ENCODE results near the gene EDC3. TPM values are rescaled to one million over a fixed set of nuclear protein-coding genes. Genes with fewer than 3 reads are reported as not detected.

The EDC3 gene
- total RNA-seq, 2 experiments from 2014 or later, result 54.3 to 55.7 TPM

- H3K27me3 Mint-ChIP-seq, result no peaks in the 10 kb centered on the region
- H3K4me3 Mint-ChIP-seq, result no peak overlapping the region
- H3K9me3 Mint-ChIP-seq, result no peaks in the 10 kb centered on the region
- DNase-seq, result no peak
- H3K4me1 Mint-ChIP-seq, result no peaks in the 10 kb centered on the region
- H3K36me3 Mint-ChIP-seq, result no peaks in the 10 kb centered on the region
- H3K27ac Mint-ChIP-seq, result no peak overlapping the region
Measured at GRCh38 chr15:74584779-74585178, 111.0 kb downstream of the EDC3 start.

GRCh38 chr15:74584204-74584603, 111.6 kb downstream of the EDC3 start:
- Mint-ChIP-seq H3K9me3 (no peaks in the 10 kb centered on the region), H3K4me1 (no peaks in the 10 kb centered on the region), H3K27me3 (no peaks in the 10 kb centered on the region), H3K4me3 (no peak overlapping the region), H3K27ac (no peak overlapping the region), H3K36me3 (no peaks in the 10 kb centered on the region)
- DNase-seq, result no peak

Other genes with a start within 250 kb of the EDC3 start
- gene UBL7, start 234.9 kb downstream of the EDC3 start, total RNA-seq, result 10 to 100 TPM; 56.6 to 56.8 TPM
- gene ARID3B, start 154.8 kb downstream of the EDC3 start, total RNA-seq, result 10 to 100 TPM; 23.4 to 23.5 TPM
- gene CLK3, start 80.2 kb downstream of the EDC3 start, total RNA-seq, result 100 to 1,000 TPM; 102 to 103 TPM
- 1 to 10 TPM; 4.7 to 4.9 TPM for gene CYP1A1, start 29.5 kb upstream of the EDC3 start, total RNA-seq
- gene CYP1A2, start 52.8 kb upstream of the EDC3 start, total RNA-seq, result not detected
- 100 to 1,000 TPM; 308 to 310 TPM for gene CSK, start 86.1 kb upstream of the EDC3 start, total RNA-seq
- under 1 TPM; 0.14 to 0.33 TPM for gene LMAN1L, start 116.8 kb upstream of the EDC3 start, total RNA-seq
- gene CPLX3, start 130.6 kb upstream of the EDC3 start, total RNA-seq, result under 1 TPM in 1 of 2 experiments, not detected in 1; 0.19 TPM
- 10 to 100 TPM; 41.1 to 49.9 TPM for gene ULK3, start 147.1 kb upstream of the EDC3 start, total RNA-seq
- 10 to 100 TPM; 57.5 to 59.6 TPM for gene SCAMP2, start 177.3 kb upstream of the EDC3 start, total RNA-seq
- gene MPI, start 194.0 kb upstream of the EDC3 start, total RNA-seq, result 10 to 100 TPM; 71.4 to 73.2 TPM
- 10 to 100 TPM; 31.5 to 37.6 TPM for gene FAM219B, start 210.8 kb upstream of the EDC3 start, total RNA-seq
- gene COX5A, start 242.0 kb upstream of the EDC3 start, total RNA-seq, result 100 to 1,000 TPM; 352 to 363 TPM